Measurements from ENCODE around the gene RPAP2. TPM values are rescaled to one million over a fixed set of nuclear protein-coding genes. Genes with fewer than 3 reads are reported as not detected.
"Not testable (repeated sequence)": the region's sequence is repeated elsewhere in the genome, so short reads cannot be mapped to it uniquely, and the experiment has no call there.

Gene RPAP2
- total RNA-seq (2021; ENCODE audit: unreplicated experiment), result 28.1 TPM
- 3.2 and 8.5 TPM in 2 replicates for polyA plus RNA-seq (2012)
- Bru-seq, nascent RNA, result percentile 82 among the genes with signal in this experiment
- BruChase-seq, experiment 1, labeled RNA remaining after a 6-hour chase, result percentile 79 among the genes with signal in this experiment
- percentile 84 among the genes with signal in this experiment for BruChase-seq, experiment 2, labeled RNA remaining after a 2-hour chase
- long read RNA-seq, full-length matches to known transcripts, result 20 of 37 reads
- long read RNA-seq, partial matches to known transcripts, result 5 of 37 reads
- long read RNA-seq, other reads (novel, unspliced or antisense), result 12 of 37 reads

DNA sequence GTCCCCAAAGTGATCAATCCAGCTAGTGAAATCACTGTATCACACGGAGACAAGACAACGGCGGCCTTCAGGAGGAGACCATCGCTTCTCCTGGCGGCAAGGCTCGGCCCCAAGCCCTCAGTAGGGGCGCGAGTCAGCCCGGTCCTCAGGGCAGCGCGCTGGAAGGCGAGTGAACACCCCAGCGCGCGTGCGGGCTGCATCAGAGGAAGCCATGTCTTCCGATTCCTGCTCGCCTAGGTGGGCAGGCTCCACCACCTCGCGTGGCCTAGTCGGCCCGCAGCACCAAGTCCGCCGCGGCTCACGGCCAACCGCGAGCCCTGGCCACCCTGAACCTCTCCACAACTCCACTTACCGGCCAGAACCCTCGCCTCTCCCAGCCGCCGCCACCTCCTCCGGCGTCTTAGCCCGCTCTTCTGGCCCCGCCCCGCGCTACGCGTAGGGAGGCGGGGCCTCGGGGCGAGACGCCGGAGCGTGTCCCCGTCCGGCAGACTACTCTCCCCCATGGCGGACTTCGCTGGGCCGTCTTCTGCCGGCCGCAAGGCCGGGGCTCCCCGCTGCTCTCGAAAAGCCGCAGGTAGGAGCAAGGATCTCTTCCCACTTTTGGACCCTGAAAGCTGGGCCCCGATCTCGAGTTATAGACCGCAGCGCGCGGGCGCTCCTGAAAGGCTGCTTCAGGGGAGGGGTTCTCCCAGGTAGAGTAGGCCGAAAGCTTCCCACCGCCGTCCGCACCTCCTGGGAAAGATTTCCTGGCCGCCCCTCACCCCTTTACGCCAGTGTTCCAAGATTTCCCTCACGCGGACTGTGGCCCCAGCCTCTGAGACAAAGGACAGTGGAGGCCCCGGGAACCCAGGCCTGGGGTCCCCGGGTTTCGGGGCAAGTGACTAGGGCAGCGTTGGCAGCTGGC, at the start of gene RPAP2, which contains the start of gene GLMN:
TSS of gene RPAP2 (plus strand) at position 487 of the 904 bp plus-strand sequence. CDS start at position 502, 15 bp downstream.
TSS of gene GLMN (minus strand) at position 415 of the 904 bp plus-strand sequence. CDS start 988 bp downstream, outside the sequence.
- intact Hi-C loops (cut with micrococcal nuclease), result loop anchor here (5.0 to 10.0 kb wide), 2 partner anchors 357 to 1014 kb away; no protein-coding TSS in a partner anchor
- peak; percentile 99 for ATAC-seq
- Histone ChIP-seq H3K36me3 (ENCODE audit: control insufficient read depth in 1 of 2, insufficient read depth in 2 of 2, low read length in 2 of 2) (peaks cover 6 to 8% of the 10 kb centered on the region in 2 experiments), H3K9me3 (ENCODE audit: control insufficient read depth in 1 of 2, insufficient read depth in 1 of 2, low read depth in 1 of 2, low read length in 2 of 2) (no peaks in the 10 kb centered on the region), H3K4me2 (ENCODE audit: low read length) (peak within 1 kb of the TSS; percentile 78), H3K79me2 (ENCODE audit: insufficient read depth, low read length) (peaks cover 42% of the 10 kb centered on the region), H4K20me1 (ENCODE audit: insufficient read depth) (no peaks in the 10 kb centered on the region), H3K4me3 (replicated peaks in 1 of 2; ENCODE audit: low read depth in 1 of 2, low read length in 2 of 2) (peak within 1 kb of the TSS; percentile 89 to 92), H3K9ac (ENCODE audit: low read length) (peak within 1 kb of the TSS; percentile 89), H3K9me2 (ENCODE audit: insufficient read depth) (no peaks in the 10 kb centered on the region), H3K27me3 (ENCODE audit: insufficient read depth, low read length) (no peaks in the 10 kb centered on the region), H2AFZ (ENCODE audit: low read depth, low read length, poor library complexity, severe bottlenecking) (peak within 1 kb of the TSS; percentile 70), H3K27ac (ENCODE audit: low read depth, low read length) (peak within 1 kb of the TSS; percentile 86), H3K4me1 (ENCODE audit: control insufficient read depth in 1 of 2, insufficient read depth in 2 of 2, low read length in 2 of 2) (peaks cover 0 to 9% of the 10 kb centered on the region in 2 experiments; a peak in 2 of 4 replicates)
- ChIA-PET CTCF (interaction anchor here (0.6 to 3.0 kb wide), 4 partner anchors 8 to 301 kb away, joined by 3 to 16 read pairs (median 6); no protein-coding TSS in a partner anchor), POLR2A (no interaction called here), RAD21 (ENCODE audit: low non-redundant PET in 1 of 2, low total read pairs in 2 of 2, uncharacterized antibody in 2 of 2, unreplicated experiment in 2 of 2) (interaction anchor here in 1 of 2 experiments (1.3 kb wide), 1 partner anchor 301 kb away, joined by 4 read pairs; no protein-coding TSS in a partner anchor)
- BruUV-seq (replicated peaks), result TSS peak; percentile 66
- DNase-seq (ENCODE audit: low read depth, low spot score), result peak; percentile 72
- TF ChIP-seq SRF (IDR thresholded peaks at IDR 0.05; ENCODE audit: low read depth) (no peak), POLR2A (IDR thresholded peaks at IDR 0.05; ENCODE audit: borderline replicate concordance, extremely low read depth, insufficient read depth, insufficient read length) (peak; percentile 85), SIN3A (IDR thresholded peaks at IDR 0.05; ENCODE audit: low read depth) (peak; percentile 89), ZFX (IDR thresholded peaks at IDR 0.05) (peak; percentile 81), POLR2AphosphoS5 (IDR thresholded peaks at IDR 0.05; ENCODE audit: low read depth, low read length) (peak; percentile 96), EGR1 (IDR thresholded peaks at IDR 0.05; ENCODE audit: low read depth) (no peak), YY1 (IDR thresholded peaks at IDR 0.05; ENCODE audit: extremely low read depth, insufficient replicate concordance, low read depth, low read length) (peak; percentile 82)
- TF ChIP-seq, protein P1, sequence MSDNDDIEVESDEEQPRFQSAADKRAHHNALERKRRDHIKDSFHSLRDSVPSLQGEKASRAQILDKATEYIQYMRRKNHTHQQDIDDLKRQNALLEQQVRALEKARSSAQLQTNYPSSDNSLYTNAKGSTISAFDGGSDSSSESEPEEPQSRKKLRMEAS (IDR thresholded peaks at IDR 0.05), result peak; percentile 83

DNA sequence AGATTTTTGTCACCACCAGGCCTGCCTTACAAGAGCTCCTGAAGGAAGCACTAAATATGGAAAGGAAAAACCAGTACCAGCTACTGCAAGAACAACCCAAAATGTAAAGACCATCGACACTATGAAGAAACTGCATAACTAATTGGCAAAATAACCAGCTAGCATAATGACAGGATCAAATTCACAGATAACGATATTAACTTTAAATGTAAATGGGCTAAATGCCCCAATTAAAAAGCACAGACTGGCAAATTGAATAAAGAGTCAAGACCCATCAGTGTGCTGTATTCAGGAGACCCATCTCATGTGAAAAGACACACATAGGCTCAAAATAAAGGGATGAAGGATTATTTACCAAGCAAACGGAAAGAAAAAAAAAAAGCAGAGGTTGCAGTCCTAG, 44.1 kb upstream of the RPAP2 start:
- H3K27me3 ChIP-seq (ENCODE audit: insufficient read depth, low read length); H3K9me2 ChIP-seq (ENCODE audit: insufficient read depth); BruUV-seq (replicated peaks); intact Hi-C loops (cut with micrococcal nuclease); H3K27ac ChIP-seq (ENCODE audit: low read depth, low read length); DNase-seq (ENCODE audit: low read depth, low spot score); RAD21 ChIA-PET (ENCODE audit: low non-redundant PET in 1 of 2, low total read pairs in 2 of 2, uncharacterized antibody in 2 of 2, unreplicated experiment in 2 of 2); H3K79me2 ChIP-seq (ENCODE audit: insufficient read depth, low read length); H3K4me3 ChIP-seq (replicated peaks in 1 of 2; ENCODE audit: low read depth in 1 of 2, low read length in 2 of 2); POLR2A ChIA-PET; CTCF ChIA-PET; H3K36me3 ChIP-seq (ENCODE audit: control insufficient read depth in 1 of 2, insufficient read depth in 2 of 2, low read length in 2 of 2); H3K4me2 ChIP-seq (ENCODE audit: low read length); H3K4me1 ChIP-seq (ENCODE audit: control insufficient read depth in 1 of 2, insufficient read depth in 2 of 2, low read length in 2 of 2); ATAC-seq; H4K20me1 ChIP-seq (ENCODE audit: insufficient read depth); H3K9me3 ChIP-seq (ENCODE audit: control insufficient read depth in 1 of 2, insufficient read depth in 1 of 2, low read depth in 1 of 2, low read length in 2 of 2); H3K9ac ChIP-seq (ENCODE audit: low read length); H2AFZ ChIP-seq (ENCODE audit: low read depth, low read length, poor library complexity, severe bottlenecking): not testable (repeated sequence)
